ENCODE data around the gene ATF7. TPM values are rescaled to one million over a fixed set of nuclear protein-coding genes. Genes with fewer than 3 reads are reported as not detected.

Gene ATF7
- total and polyA plus RNA-seq, 2 of the 4 experiments (the other 2 are of a cell fraction): 7.0 to 16.3 TPM

- Histone ChIP-seq H3K36me3 (ENCODE audit: control insufficient read depth, insufficient read depth, low read length) (peaks cover 1% of the 10 kb centered on the region; the same call in 1 of the 2 replicates), H4K91ac (ENCODE audit: insufficient read depth, low read depth, low read length) (no peak overlapping the region), H3K56ac (ENCODE audit: extremely low read depth, insufficient read depth, low read length) (no peak overlapping the region), H2BK5ac (ENCODE audit: low read depth, low read length, poor library complexity, severe bottlenecking) (no peak overlapping the region), H3K27ac (ENCODE audit: insufficient read depth, low read length) (no peak overlapping the region), H3K14ac (replicated peaks; ENCODE audit: low read depth, low read length) (no peak overlapping the region), H4K20me1 (ENCODE audit: insufficient read depth, low read length) (peaks cover 39% of the 10 kb centered on the region; the same call in 1 of the 2 replicates), H4K8ac (ENCODE audit: low read depth in 2 of 2, low read length in 2 of 2) (no peak overlapping the region), H3K9me1 (ENCODE audit: insufficient read depth, low read length) (peaks cover 11% of the 10 kb centered on the region; the same call in 1 of the 2 replicates), H3K4ac (ENCODE audit: low read depth, low read length) (no peak overlapping the region), H2BK15ac (ENCODE audit: low read depth, low read length) (no peak overlapping the region), H2AK5ac (ENCODE audit: low read depth, low read length) (no peak overlapping the region), H3K9ac (ENCODE audit: low read depth, low read length) (no peak overlapping the region), H3K23ac (ENCODE audit: low read depth, low read length) (no peak overlapping the region), H3K4me1 (ENCODE audit: control insufficient read depth, insufficient read depth, low read length) (peaks cover 14% of the 10 kb centered on the region), H2BK20ac (ENCODE audit: low read depth, low read length) (no peak overlapping the region), H3K79me1 (ENCODE audit: low read depth in 1 of 2, low read length in 2 of 2) (peaks cover 31 to 54% of the 10 kb centered on the region in 2 experiments), H3K9me3 (ENCODE audit: control insufficient read depth, insufficient read depth, low read length) (no peaks in the 10 kb centered on the region), H3K27me3 (ENCODE audit: control insufficient read depth, insufficient read depth, low read length) (no peaks in the 10 kb centered on the region), H2AK9ac (replicated peaks; ENCODE audit: low read depth, low read length, poor library complexity) (no peak overlapping the region), H2AFZ (replicated peaks; ENCODE audit: low read length, poor library complexity) (no peak overlapping the region), H3K18ac (ENCODE audit: low read depth, low read length) (no peak overlapping the region), H3K4me3 (ENCODE audit: insufficient read depth, low read depth, low read length) (no peak overlapping the region), H4K5ac (ENCODE audit: low read depth, low read length) (no peak overlapping the region), H3K4me2 (ENCODE audit: low read depth, low read length) (no peak overlapping the region), H2BK120ac (ENCODE audit: low read depth, low read length) (no peak overlapping the region)
- no TSS peak for BruUV-seq (replicated peaks)
- intact Hi-C loops (cut with micrococcal nuclease): no loop called here
- no peak for ATAC-seq (ENCODE audit: low read depth)
- ChIA-PET POLR2A (ENCODE audit: unreplicated experiment) (no interaction called here), CTCF (no interaction called here)
- in situ Hi-C loops (cut with MboI; ENCODE audit: low sequenced_read_pairs): no loop called here
- dilution Hi-C loops (cut with HindIII; ENCODE audit: low sequenced_read_pairs, unreplicated experiment): no loop called here
- DNase-seq: no peak
- no CpG with 5 or more reads among the region's 2 CpGs for WGBS, 2 experiments (ENCODE audit: extremely low coverage in 2 of 2, insufficient read length in 1 of 2)
- TF ChIP-seq NFE2L2 (IDR thresholded peaks at IDR 0.05; ENCODE audit: low read depth, low read length): no peak
- no peak for TF ChIP-seq BHLHE40 (IDR thresholded peaks at IDR 0.05; ENCODE audit: low read depth, low read length)
- no peak for TF ChIP-seq CEBPB (IDR thresholded peaks at IDR 0.05; ENCODE audit: low read depth, low read length)
- no peak for TF ChIP-seq USF2 (IDR thresholded peaks at IDR 0.05; ENCODE audit: low read depth, low read length)
- no peak for TF ChIP-seq RCOR1 (IDR thresholded peaks at IDR 0.05; ENCODE audit: insufficient replicate concordance, low read length)
- no peak for TF ChIP-seq ELK1 (IDR thresholded peaks at IDR 0.05; ENCODE audit: borderline replicate concordance, low read depth, low read length)
- TF ChIP-seq FOS (IDR thresholded peaks at IDR 0.05; ENCODE audit: low read depth, low read length): no peak
- no peak for TF ChIP-seq MAFK (IDR thresholded peaks at IDR 0.05; ENCODE audit: low read depth, low read length)
- TF ChIP-seq POLR2A (IDR thresholded peaks at IDR 0.05; ENCODE audit: low read depth, low read length): no peak
- TF ChIP-seq RAD21 (IDR thresholded peaks at IDR 0.05; ENCODE audit: low read length): no peak
- no peak for TF ChIP-seq SMC3 (IDR thresholded peaks at IDR 0.05; ENCODE audit: low read depth, low read length)
- TF ChIP-seq, protein P1, sequence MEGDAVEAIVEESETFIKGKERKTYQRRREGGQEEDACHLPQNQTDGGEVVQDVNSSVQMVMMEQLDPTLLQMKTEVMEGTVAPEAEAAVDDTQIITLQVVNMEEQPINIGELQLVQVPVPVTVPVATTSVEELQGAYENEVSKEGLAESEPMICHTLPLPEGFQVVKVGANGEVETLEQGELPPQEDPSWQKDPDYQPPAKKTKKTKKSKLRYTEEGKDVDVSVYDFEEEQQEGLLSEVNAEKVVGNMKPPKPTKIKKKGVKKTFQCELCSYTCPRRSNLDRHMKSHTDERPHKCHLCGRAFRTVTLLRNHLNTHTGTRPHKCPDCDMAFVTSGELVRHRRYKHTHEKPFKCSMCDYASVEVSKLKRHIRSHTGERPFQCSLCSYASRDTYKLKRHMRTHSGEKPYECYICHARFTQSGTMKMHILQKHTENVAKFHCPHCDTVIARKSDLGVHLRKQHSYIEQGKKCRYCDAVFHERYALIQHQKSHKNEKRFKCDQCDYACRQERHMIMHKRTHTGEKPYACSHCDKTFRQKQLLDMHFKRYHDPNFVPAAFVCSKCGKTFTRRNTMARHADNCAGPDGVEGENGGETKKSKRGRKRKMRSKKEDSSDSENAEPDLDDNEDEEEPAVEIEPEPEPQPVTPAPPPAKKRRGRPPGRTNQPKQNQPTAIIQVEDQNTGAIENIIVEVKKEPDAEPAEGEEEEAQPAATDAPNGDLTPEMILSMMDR (conservative IDR thresholded peaks at IDR 0.05; ENCODE audit: low read depth, low read length): no peak
- no peak for TF ChIP-seq MXI1 (IDR thresholded peaks at IDR 0.05; ENCODE audit: borderline replicate concordance, low read depth, low read length)
- no peak for TF ChIP-seq CHD1 (IDR thresholded peaks at IDR 0.05; ENCODE audit: low read depth, low read length)
Measured at GRCh38 chr12:53571295-53571694, 54.9 kb downstream of the ATF7 start.

All from IMR-90 (cell line).